Muscle of leg (tissue), 11 donors: ENCODE results near the gene FAM200B. TPM values are rescaled to one million over a fixed set of nuclear protein-coding genes. Genes with fewer than 3 reads are reported as not detected.

ENCODE experiments used
- DNase-seq: peaks from one replicate; pipeline ENCODE4 v3.0.0; 2013
- H3K27ac ChIP-seq: one replicate; pipeline ENCODE4 v1.5.1; 2013; ENCODE audit warnings: mild to moderate bottlenecking, low read length, control low read depth
- H3K27me3 ChIP-seq: one replicate; pipeline ENCODE4 v1.6.1; 2013; ENCODE audit warnings: low read length; ENCODE audit not compliant: control insufficient read depth, insufficient read depth
- H3K36me3 ChIP-seq: one replicate; pipeline ENCODE4 v1.6.1; 2013; ENCODE audit warnings: low read length; ENCODE audit not compliant: control insufficient read depth, insufficient read depth
- H3K4me1 ChIP-seq: one replicate; pipeline ENCODE4 v1.6.1; 2013; ENCODE audit warnings: low read length; ENCODE audit not compliant: control insufficient read depth, insufficient read depth
- H3K4me3 ChIP-seq: one replicate; pipeline ENCODE4 v1.5.1; 2013; ENCODE audit warnings: low read length, control low read depth
- H3K9me3 ChIP-seq: replicated peaks from 2 replicates; pipeline ENCODE4 v1.6.1; 2013; ENCODE audit warnings: low read depth, low read length; ENCODE audit not compliant: control insufficient read depth
- WGBS: methylation state at CpG from one replicate; pipeline ENCODE4 v1.1.5; 2013; ENCODE audit warnings: missing lambda C conversion rate; ENCODE audit not compliant: insufficient coverage; 5-methylcytosine and 5-hydroxymethylcytosine counted together
- polyA plus RNA-seq, 8 donors: library from polyadenylated mRNA; unstranded; fragments of 120-200 nt; gene quantifications; one replicate each; pipeline versions ENCODE4 v1.2.1 to v1.2.3, GENCODE V29; 2013; ENCODE audit warnings: inconsistent platforms in 1 of 8, low replicate concordance in 1 of 8; ENCODE audit not compliant: insufficient read length in 8 of 8, insufficient read depth in 1 of 8
- total RNA-seq: library from RNA; stranded (reverse); fragments of 120-200 nt; gene quantifications from one replicate; pipeline ENCODE4 v1.2.4, GENCODE V29; 2013

Gene FAM200B
- total and polyA plus RNA-seq, 9 donors, result 24.6 to 42.4 (median 28.1) TPM

- Histone ChIP-seq H3K27me3 (no peaks in the 10 kb centered on the region), H3K27ac (no peak overlapping the region), H3K9me3 (no peaks in the 10 kb centered on the region), H3K36me3 (no peaks in the 10 kb centered on the region), H3K4me3 (no peak overlapping the region), H3K4me1 (peaks cover 2% of the 10 kb centered on the region)
- WGBS, result no CpG with 5 or more reads among the region's 2 CpGs
- no peak for DNase-seq
These were observed 30.1 kb downstream of the FAM200B start for GRCh38 chr4:15711762-15712161.

GRCh38 chr4:15712214-15712613 lies 30.6 kb downstream of the FAM200B start:
- whole genome bisulfite sequencing, result no CpG with 5 or more reads among the region's 1 CpG
- Histone ChIP-seq H3K9me3 (no peaks in the 10 kb centered on the region), H3K4me1 (peaks cover 2% of the 10 kb centered on the region), H3K36me3 (no peaks in the 10 kb centered on the region), H3K27ac (no peak overlapping the region), H3K4me3 (no peak overlapping the region), H3K27me3 (no peaks in the 10 kb centered on the region)
- DNase-seq, result no peak

- no peak for DNase-seq
- no peaks in the 10 kb centered on the region for H3K27me3 ChIP-seq
- no peak overlapping the region for H3K4me3 ChIP-seq
- no peaks in the 10 kb centered on the region for H3K36me3 ChIP-seq
- H3K27ac ChIP-seq, result no peak overlapping the region
- WGBS, result no CpG with 5 or more reads among the region's 1 CpG
- no peaks in the 10 kb centered on the region for H3K9me3 ChIP-seq
- peaks cover 7% of the 10 kb centered on the region for H3K4me1 ChIP-seq
These were observed 32.5 kb downstream of the FAM200B start for GRCh38 chr4:15714141-15714540.

GRCh38 chr4:15714646-15715435 lies 33.2 kb downstream of the FAM200B start:
- H3K4me3 ChIP-seq, result no peak overlapping the region
- peak; percentile 66 for DNase-seq
- no peak overlapping the region for H3K27ac ChIP-seq
- H3K27me3 ChIP-seq, result no peaks in the 10 kb centered on the region
- no CpG with 5 or more reads among the region's 8 CpGs for WGBS
- peaks cover 7% of the 10 kb centered on the region for H3K4me1 ChIP-seq
- no peaks in the 10 kb centered on the region for H3K36me3 ChIP-seq
- no peaks in the 10 kb centered on the region for H3K9me3 ChIP-seq

- Histone ChIP-seq H3K4me3 (no peak overlapping the region), H3K27ac (no peak overlapping the region), H3K36me3 (no peaks in the 10 kb centered on the region), H3K4me1 (peaks cover 7% of the 10 kb centered on the region), H3K9me3 (no peaks in the 10 kb centered on the region), H3K27me3 (no peaks in the 10 kb centered on the region)
- DNase-seq, result no peak
- 86% methylated on average over 1 of the region's 3 CpGs for WGBS
These were observed 34.5 kb downstream of the FAM200B start for GRCh38 chr4:15716115-15716514.

GRCh38 chr4:15717086-15717485 lies 35.5 kb downstream of the FAM200B start:
- Histone ChIP-seq H3K4me3 (no peak overlapping the region), H3K9me3 (no peaks in the 10 kb centered on the region), H3K27ac (no peak overlapping the region), H3K4me1 (peaks cover 7% of the 10 kb centered on the region), H3K36me3 (no peaks in the 10 kb centered on the region), H3K27me3 (no peaks in the 10 kb centered on the region)
- DNase-seq, result peak; percentile 35
- 60% methylated on average over 1 of the region's 6 CpGs for WGBS

GRCh38 chr4:15717657-15718416 lies 36.2 kb downstream of the FAM200B start:
- H3K4me3 ChIP-seq, result no peak overlapping the region
- H3K4me1 ChIP-seq, result peaks cover 7% of the 10 kb centered on the region
- no peaks in the 10 kb centered on the region for H3K36me3 ChIP-seq
- no peaks in the 10 kb centered on the region for H3K9me3 ChIP-seq
- no CpG with 5 or more reads among the region's 3 CpGs for WGBS
- H3K27ac ChIP-seq, result no peak overlapping the region
- H3K27me3 ChIP-seq, result no peaks in the 10 kb centered on the region
- no peak for DNase-seq

- no peaks in the 10 kb centered on the region for H3K9me3 ChIP-seq
- H3K36me3 ChIP-seq, result no peaks in the 10 kb centered on the region
- no peak overlapping the region for H3K4me3 ChIP-seq
- H3K4me1 ChIP-seq, result peaks cover 7% of the 10 kb centered on the region
- H3K27ac ChIP-seq, result no peak overlapping the region
- no peak for DNase-seq
- WGBS, result 81% methylated on average over 2 of the region's 5 CpGs
- no peaks in the 10 kb centered on the region for H3K27me3 ChIP-seq
These were observed 36.8 kb downstream of the FAM200B start for GRCh38 chr4:15718465-15718864.

GRCh38 chr4:15718959-15719358 lies 37.3 kb downstream of the FAM200B start:
- Histone ChIP-seq H3K4me1 (peaks cover 7% of the 10 kb centered on the region), H3K9me3 (no peaks in the 10 kb centered on the region), H3K4me3 (no peak overlapping the region), H3K27ac (no peak overlapping the region), H3K36me3 (no peaks in the 10 kb centered on the region), H3K27me3 (no peaks in the 10 kb centered on the region)
- no peak for DNase-seq
- WGBS, result 81% methylated on average over 6 of the region's 7 CpGs

- Histone ChIP-seq H3K9me3 (no peaks in the 10 kb centered on the region), H3K4me3 (no peak overlapping the region), H3K27ac (no peak overlapping the region), H3K4me1 (peaks cover 7% of the 10 kb centered on the region), H3K27me3 (no peaks in the 10 kb centered on the region), H3K36me3 (no peaks in the 10 kb centered on the region)
- peak; percentile 19 for DNase-seq
- WGBS, result 67% methylated on average over 4 of the region's 4 CpGs
These were observed 37.9 kb downstream of the FAM200B start for GRCh38 chr4:15719506-15719905.
